ENCODE results near the gene ASCC1.

The ASCC1 gene

DNA sequence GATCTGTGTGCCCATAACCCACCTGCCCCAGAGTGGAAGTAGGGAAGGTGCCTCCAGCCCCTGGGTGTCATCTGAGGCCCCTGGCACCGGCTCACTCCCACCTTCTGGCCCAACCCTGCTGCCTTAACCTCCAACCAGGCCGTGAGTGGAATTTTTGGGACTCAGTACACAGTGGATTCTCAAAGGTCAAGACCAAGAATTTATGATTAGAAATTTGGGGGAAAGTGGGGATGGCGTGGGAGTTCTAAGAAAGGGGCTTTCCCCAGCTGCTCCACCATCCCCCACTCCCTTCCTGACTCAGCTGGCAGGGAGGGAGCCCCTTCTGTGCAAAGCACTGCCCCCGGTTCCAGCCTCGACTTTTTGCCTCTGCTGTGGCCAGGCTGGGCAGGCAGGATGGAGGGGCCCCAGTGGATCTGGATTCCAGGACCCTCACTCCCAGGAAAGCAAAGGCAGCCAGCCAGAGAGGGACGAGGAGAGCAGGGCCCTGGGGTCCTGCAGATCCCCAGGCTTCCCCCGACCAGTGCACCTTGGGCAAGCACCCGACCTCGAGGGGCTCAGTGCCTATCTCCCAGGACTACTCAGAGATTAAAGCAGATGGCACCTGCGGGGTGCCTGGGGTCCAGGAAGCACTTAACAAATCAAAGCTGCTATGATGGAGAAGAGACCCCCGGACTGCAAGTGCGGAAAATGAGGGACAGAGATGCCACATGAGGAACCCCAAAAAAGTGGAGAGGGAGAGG, 140.5 kb downstream of the ASCC1 start:
- Histone ChIP-seq H3K4me1 (ENCODE audit: control insufficient read depth, insufficient read depth, low read length) (no peaks in the 10 kb centered on the region), H3K9me3 (ENCODE audit: control insufficient read depth, low read length) (peaks cover 8% of the 10 kb centered on the region), H3K4me3 (ENCODE audit: low read length) (no peak overlapping the region), H3K27me3 (replicated peaks; ENCODE audit: control insufficient read depth, insufficient read depth, low read length) (peaks cover 11% of the 10 kb centered on the region), H3K9ac (ENCODE audit: low read length) (no peak overlapping the region), H3K36me3 (ENCODE audit: control insufficient read depth, insufficient read depth, low read length, severe bottlenecking) (no peaks in the 10 kb centered on the region)
- DNase-seq (ENCODE audit: low read depth) = no peak

GRCh38 chr10:72074574-72075375, 141.3 kb downstream of the ASCC1 start:
- DNase-seq (ENCODE audit: low read depth) = no peak
- H3K9me3 ChIP-seq (ENCODE audit: control insufficient read depth, low read length) = peaks cover 8% of the 10 kb centered on the region
- no peaks in the 10 kb centered on the region for H3K36me3 ChIP-seq (ENCODE audit: control insufficient read depth, insufficient read depth, low read length, severe bottlenecking)
- no peak overlapping the region for H3K4me3 ChIP-seq (ENCODE audit: low read length)
- H3K27me3 ChIP-seq (replicated peaks; ENCODE audit: control insufficient read depth, insufficient read depth, low read length) = peaks cover 11% of the 10 kb centered on the region
- no peaks in the 10 kb centered on the region for H3K4me1 ChIP-seq (ENCODE audit: control insufficient read depth, insufficient read depth, low read length)
- no peak overlapping the region for H3K9ac ChIP-seq (ENCODE audit: low read length)

DNA sequence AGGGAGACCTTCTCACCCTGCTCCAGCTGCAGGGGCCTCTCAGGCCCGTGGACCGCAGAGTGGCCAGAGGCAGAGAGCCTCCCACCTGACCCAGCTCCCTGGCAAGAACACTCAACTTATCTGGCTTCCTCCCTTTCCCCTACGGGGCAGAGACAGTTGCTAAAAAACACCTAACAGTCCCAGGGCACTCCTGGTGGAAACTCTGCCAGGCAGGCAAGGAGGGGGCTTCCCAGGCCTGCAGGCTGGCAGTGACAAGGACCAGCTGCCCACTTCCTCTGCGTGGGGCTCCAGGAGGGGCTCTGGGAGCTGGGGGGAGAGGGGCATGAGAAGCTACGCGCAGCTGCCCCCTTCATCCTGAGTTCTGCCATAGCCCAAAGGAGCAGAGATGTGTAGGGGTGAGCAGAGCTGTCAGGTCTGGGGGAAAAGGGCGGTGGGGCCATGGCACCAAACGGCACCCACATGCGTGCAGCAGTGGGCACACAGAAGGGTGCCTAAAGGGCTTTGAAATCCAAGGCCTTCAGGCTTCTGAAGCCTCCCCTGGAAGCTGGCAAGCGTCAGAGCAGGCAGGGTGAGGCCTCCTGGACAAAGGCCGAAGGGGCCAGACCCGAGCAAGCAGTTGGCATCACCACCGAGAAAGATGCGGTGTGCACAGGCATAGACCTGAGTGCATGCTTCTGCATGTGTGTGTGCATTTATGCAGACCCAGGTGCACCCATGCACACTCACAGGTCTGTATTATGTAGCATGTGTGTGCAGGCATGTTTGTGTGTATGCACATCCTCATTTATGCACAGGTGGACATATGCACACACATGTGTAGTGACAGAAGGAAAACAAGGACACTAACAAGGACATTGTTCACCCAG, 142.1 kb downstream of the ASCC1 start:
- H3K9ac ChIP-seq (ENCODE audit: low read length) = no peak overlapping the region
- peaks cover 8% of the 10 kb centered on the region for H3K9me3 ChIP-seq (ENCODE audit: control insufficient read depth, low read length)
- DNase-seq (ENCODE audit: low read depth) = no peak
- H3K36me3 ChIP-seq (ENCODE audit: control insufficient read depth, insufficient read depth, low read length, severe bottlenecking) = no peaks in the 10 kb centered on the region
- peaks cover 11% of the 10 kb centered on the region for H3K27me3 ChIP-seq (replicated peaks; ENCODE audit: control insufficient read depth, insufficient read depth, low read length)
- H3K4me1 ChIP-seq (ENCODE audit: control insufficient read depth, insufficient read depth, low read length) = no peaks in the 10 kb centered on the region
- H3K4me3 ChIP-seq (ENCODE audit: low read length) = no peak overlapping the region

GRCh38 chr10:72072639-72073038, 143.4 kb downstream of the ASCC1 start:
- H3K9me3 ChIP-seq (ENCODE audit: control insufficient read depth, low read length) = peaks cover 8% of the 10 kb centered on the region
- H3K4me3 ChIP-seq (ENCODE audit: low read length) = no peak overlapping the region
- DNase-seq (ENCODE audit: low read depth) = no peak
- H3K4me1 ChIP-seq (ENCODE audit: control insufficient read depth, insufficient read depth, low read length) = no peaks in the 10 kb centered on the region
- no peak overlapping the region for H3K9ac ChIP-seq (ENCODE audit: low read length)
- H3K36me3 ChIP-seq (ENCODE audit: control insufficient read depth, insufficient read depth, low read length, severe bottlenecking) = no peaks in the 10 kb centered on the region
- H3K27me3 ChIP-seq (replicated peaks; ENCODE audit: control insufficient read depth, insufficient read depth, low read length) = peaks cover 11% of the 10 kb centered on the region

DNA sequence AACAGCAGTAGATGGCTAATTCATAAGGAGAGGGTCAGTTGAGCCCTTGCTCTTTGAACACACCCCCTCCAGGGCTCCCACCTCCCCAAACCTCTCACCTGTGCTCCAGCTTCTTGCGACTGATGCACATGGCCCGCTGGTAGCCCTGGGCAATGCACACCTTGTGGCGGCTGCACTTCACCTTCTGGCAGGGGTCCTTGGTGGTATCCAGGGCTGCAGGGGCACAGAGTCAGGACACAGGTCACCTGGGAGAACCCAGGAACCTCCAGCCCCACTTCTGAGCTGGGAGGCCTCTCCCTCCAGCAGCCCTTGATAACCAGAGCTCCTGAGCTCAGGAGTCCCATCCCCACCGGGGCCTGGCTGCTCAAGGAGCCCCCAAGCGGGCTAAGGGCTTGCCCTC, 144.0 kb downstream of the ASCC1 start:
- H3K4me1 ChIP-seq (ENCODE audit: control insufficient read depth, insufficient read depth, low read length) = no peaks in the 10 kb centered on the region
- peaks cover 8% of the 10 kb centered on the region for H3K9me3 ChIP-seq (ENCODE audit: control insufficient read depth, low read length)
- H3K36me3 ChIP-seq (ENCODE audit: control insufficient read depth, insufficient read depth, low read length, severe bottlenecking) = no peaks in the 10 kb centered on the region
- no peak overlapping the region for H3K9ac ChIP-seq (ENCODE audit: low read length)
- peaks cover 11% of the 10 kb centered on the region for H3K27me3 ChIP-seq (replicated peaks; ENCODE audit: control insufficient read depth, insufficient read depth, low read length)
- no peak for DNase-seq (ENCODE audit: low read depth)
- H3K4me3 ChIP-seq (ENCODE audit: low read length) = no peak overlapping the region

DNA sequence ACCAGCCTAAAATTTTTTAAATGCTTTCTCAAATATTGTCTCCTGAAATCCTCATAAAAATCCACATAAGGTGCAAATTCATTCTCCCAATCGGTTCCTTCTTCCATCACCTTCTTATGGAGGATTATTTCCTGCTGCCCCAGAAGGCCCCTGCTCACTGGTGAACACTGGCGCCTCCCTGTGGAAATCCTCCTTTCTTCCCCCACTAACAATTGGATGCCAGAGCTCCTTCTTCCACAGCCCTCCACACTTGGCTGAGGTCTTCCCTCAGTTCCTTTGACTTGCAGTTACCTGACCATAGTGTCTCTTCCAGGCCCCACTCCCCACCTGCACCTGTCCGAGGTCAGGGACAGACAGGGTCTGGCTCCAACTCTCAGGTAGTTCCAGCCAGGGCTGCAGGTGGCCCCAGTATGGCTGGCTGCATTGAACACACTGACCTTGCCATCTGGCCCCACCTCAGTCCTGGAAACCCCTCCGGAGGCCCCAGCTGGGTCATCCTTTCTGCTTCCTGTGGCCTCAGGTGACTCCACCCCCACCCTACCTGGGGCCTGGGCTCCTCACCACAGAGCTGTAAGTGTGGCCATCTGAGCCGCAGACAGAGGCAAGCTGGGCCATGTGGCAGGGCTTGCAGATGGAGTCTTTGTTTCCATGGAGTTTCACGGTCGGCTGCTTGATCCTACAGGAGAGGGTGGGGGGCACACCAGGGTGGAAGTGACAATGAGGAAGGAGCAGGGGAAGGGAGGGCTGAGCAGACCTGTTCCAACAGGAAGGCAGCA, 146.1 kb downstream of the ASCC1 start:
- Histone ChIP-seq H3K4me3 (ENCODE audit: low read length) (no peak overlapping the region), H3K27me3 (replicated peaks; ENCODE audit: control insufficient read depth, insufficient read depth, low read length) (peaks cover 12% of the 10 kb centered on the region), H3K9me3 (ENCODE audit: control insufficient read depth, low read length) (peaks cover 8% of the 10 kb centered on the region), H3K4me1 (ENCODE audit: control insufficient read depth, insufficient read depth, low read length) (no peaks in the 10 kb centered on the region), H3K9ac (ENCODE audit: low read length) (no peak overlapping the region), H3K36me3 (ENCODE audit: control insufficient read depth, insufficient read depth, low read length, severe bottlenecking) (no peaks in the 10 kb centered on the region)
- DNase-seq (ENCODE audit: low read depth) = no peak

DNA sequence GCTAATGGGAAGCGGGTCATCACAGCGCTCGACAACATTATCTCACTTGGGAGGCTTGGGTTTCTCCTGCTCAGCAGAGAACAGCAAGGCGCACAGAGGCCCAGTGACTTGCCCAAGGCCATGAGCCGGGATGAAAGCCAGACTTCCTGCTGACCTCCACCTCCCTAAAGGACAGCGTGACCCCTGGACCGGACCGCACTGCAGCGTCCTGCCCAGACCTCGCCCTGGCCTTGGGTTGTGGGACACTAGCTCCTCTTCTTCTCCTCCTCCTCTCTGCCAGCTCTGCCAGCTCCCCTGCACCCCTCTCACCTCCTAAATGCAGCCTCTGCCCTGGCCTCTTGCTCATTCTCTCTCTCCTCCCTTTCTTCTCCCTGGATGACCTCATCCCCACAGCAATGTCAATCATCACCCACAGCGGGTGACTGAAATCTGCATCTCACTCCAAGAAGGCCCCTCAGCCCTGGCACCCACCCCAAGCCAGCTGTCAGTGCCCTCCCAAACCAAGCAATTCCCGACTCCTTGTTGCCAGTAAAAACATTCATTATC, 147.1 kb downstream of the ASCC1 start:
- Histone ChIP-seq H3K27me3 (replicated peaks; ENCODE audit: control insufficient read depth, insufficient read depth, low read length) (peaks cover 7% of the 10 kb centered on the region), H3K36me3 (ENCODE audit: control insufficient read depth, insufficient read depth, low read length, severe bottlenecking) (no peaks in the 10 kb centered on the region), H3K4me1 (ENCODE audit: control insufficient read depth, insufficient read depth, low read length) (no peaks in the 10 kb centered on the region), H3K9me3 (ENCODE audit: control insufficient read depth, low read length) (peaks cover 8% of the 10 kb centered on the region), H3K4me3 (ENCODE audit: low read length) (no peak overlapping the region), H3K9ac (ENCODE audit: low read length) (no peak overlapping the region)
- no peak for DNase-seq (ENCODE audit: low read depth)

DNA sequence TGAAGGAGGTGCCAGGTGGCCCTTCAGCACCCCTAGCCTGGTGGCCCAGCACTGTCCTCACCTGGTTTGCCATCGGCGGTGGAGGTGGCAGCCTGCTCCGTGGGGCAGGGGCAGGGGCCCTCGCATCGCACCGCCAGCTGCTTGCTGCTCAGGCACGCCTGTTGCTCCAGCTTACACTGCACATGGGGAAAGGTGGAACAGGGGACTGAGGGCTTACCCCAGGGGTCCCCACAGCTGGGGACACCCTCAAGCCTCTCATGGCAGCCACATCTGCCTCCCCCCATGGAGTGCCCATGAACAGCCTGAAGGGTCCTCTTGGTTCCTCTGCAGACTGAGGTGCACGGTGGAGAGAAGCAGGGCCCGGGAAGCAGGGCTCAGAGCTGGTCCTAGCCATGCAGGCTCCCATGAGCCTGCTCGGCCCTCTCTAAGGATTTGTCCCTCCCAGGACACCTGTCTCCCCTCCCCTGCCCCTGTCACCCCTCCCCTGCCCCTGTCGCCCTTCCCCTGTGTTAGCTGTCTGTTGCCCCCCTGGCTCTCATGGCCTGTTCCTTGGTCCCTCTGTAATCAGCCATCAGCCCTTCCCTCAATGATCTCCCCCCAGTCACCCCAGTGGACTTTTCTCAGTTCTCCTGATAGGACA, 147.8 kb downstream of the ASCC1 start:
- no peak for DNase-seq (ENCODE audit: low read depth)

GRCh38 chr10:72067463-72068125, 148.5 kb downstream of the ASCC1 start:
- Histone ChIP-seq H3K27me3 (replicated peaks; ENCODE audit: control insufficient read depth, insufficient read depth, low read length) (peaks cover 4% of the 10 kb centered on the region), H3K4me1 (ENCODE audit: control insufficient read depth, insufficient read depth, low read length) (no peaks in the 10 kb centered on the region), H3K4me3 (ENCODE audit: low read length) (no peak overlapping the region), H3K36me3 (ENCODE audit: control insufficient read depth, insufficient read depth, low read length, severe bottlenecking) (no peaks in the 10 kb centered on the region), H3K9ac (ENCODE audit: low read length) (no peak overlapping the region), H3K9me3 (ENCODE audit: control insufficient read depth, low read length) (peaks cover 8% of the 10 kb centered on the region)
- DNase-seq (ENCODE audit: low read depth) = no peak

More for the DNA sequence above, 147.8 kb downstream of the ASCC1 start:
- no peaks in the 10 kb centered on the region for H3K36me3 ChIP-seq (ENCODE audit: control insufficient read depth, insufficient read depth, low read length, severe bottlenecking)
- H3K4me1 ChIP-seq (ENCODE audit: control insufficient read depth, insufficient read depth, low read length) = no peaks in the 10 kb centered on the region
- H3K4me3 ChIP-seq (ENCODE audit: low read length) = no peak overlapping the region
- peaks cover 4% of the 10 kb centered on the region for H3K27me3 ChIP-seq (replicated peaks; ENCODE audit: control insufficient read depth, insufficient read depth, low read length)
- H3K9ac ChIP-seq (ENCODE audit: low read length) = no peak overlapping the region
- H3K9me3 ChIP-seq (ENCODE audit: control insufficient read depth, low read length) = peaks cover 8% of the 10 kb centered on the region
